ENCODE results near the gene TCEANC2. TPM values are rescaled to one million over a fixed set of nuclear protein-coding genes. Genes with fewer than 3 reads are reported as not detected.
"Not testable (repeated sequence)": the region's sequence is repeated elsewhere in the genome, so short reads cannot be mapped to it uniquely, and the experiment has no call there.

The TCEANC2 gene
- total RNA-seq: 1 to 10 TPM; 4.4 to 5.9 TPM

DNA sequence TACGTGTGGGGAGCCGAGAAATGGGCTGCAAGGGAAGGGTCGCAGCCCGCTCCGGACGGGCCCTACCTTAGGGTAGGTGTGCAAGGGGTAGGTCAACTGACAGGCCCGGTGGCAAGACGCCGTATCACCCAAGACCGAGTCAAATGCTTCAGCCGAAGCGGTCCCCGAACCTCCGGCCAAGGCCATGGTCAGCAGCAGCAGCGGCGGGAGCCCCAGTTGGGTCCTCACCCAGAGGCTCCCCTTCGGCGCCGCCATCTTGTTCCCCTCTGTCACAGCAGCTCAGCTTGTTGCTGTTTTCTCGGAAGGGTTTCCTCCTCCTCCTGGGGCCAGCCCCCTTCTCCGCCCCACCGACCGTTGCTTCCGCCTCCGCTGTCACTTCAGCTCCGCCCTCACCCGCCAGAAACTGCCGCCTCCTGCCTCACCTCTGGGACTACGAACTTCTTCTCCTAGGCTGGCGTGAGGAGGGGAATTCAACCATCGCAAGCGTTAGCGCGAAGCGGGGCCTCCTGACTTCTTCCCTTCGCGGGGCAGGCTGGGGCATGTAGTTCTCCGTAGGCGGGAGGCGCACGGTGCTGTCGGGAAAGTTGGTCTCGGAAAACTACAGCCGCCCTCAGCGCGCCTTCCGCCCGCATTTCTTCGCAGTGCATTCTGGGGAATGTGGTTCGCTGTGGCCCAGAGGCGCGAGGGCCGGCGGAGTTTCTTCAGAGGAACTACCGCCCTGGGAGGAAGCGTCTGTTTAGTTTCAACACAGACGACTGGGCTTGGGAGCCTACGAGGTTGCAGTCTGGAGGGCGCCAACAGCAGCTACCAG lies at the start of gene TCEANC2, which contains the start of gene TMEM59:
Gene TCEANC2 (plus strand): TSS at position 675 of the 811 bp plus-strand sequence. CDS start 815 bp downstream, outside the sequence.
Gene TMEM59 (minus strand): TSS at position 271 of the 811 bp plus-strand sequence. CDS start 16 bp downstream, at position 255.
- DNase-seq: peak; percentile 99
- peaks cover 19% of the 10 kb centered on the region for H3K4me1 ChIP-seq
- peak within 1 kb of the TSS; percentile 92 to 95 for H3K9ac ChIP-seq (ENCODE audit: low read depth in 2 of 2, low read length in 2 of 2)
- H3K36me3 ChIP-seq: no peaks in the 10 kb centered on the region
- peak within 1 kb of the TSS; percentile 71 for H3K4me3 ChIP-seq
- peak within 1 kb of the TSS; percentile 96 for H3K27ac ChIP-seq
- TF ChIP-seq, protein P1, sequence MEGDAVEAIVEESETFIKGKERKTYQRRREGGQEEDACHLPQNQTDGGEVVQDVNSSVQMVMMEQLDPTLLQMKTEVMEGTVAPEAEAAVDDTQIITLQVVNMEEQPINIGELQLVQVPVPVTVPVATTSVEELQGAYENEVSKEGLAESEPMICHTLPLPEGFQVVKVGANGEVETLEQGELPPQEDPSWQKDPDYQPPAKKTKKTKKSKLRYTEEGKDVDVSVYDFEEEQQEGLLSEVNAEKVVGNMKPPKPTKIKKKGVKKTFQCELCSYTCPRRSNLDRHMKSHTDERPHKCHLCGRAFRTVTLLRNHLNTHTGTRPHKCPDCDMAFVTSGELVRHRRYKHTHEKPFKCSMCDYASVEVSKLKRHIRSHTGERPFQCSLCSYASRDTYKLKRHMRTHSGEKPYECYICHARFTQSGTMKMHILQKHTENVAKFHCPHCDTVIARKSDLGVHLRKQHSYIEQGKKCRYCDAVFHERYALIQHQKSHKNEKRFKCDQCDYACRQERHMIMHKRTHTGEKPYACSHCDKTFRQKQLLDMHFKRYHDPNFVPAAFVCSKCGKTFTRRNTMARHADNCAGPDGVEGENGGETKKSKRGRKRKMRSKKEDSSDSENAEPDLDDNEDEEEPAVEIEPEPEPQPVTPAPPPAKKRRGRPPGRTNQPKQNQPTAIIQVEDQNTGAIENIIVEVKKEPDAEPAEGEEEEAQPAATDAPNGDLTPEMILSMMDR (IDR thresholded peaks at IDR 0.05): no peak
- intact Hi-C loops (cut with DNase I): no loop called here
- H3K9me3 ChIP-seq: no peaks in the 10 kb centered on the region
- H3K27me3 ChIP-seq: no peaks in the 10 kb centered on the region

DNA sequence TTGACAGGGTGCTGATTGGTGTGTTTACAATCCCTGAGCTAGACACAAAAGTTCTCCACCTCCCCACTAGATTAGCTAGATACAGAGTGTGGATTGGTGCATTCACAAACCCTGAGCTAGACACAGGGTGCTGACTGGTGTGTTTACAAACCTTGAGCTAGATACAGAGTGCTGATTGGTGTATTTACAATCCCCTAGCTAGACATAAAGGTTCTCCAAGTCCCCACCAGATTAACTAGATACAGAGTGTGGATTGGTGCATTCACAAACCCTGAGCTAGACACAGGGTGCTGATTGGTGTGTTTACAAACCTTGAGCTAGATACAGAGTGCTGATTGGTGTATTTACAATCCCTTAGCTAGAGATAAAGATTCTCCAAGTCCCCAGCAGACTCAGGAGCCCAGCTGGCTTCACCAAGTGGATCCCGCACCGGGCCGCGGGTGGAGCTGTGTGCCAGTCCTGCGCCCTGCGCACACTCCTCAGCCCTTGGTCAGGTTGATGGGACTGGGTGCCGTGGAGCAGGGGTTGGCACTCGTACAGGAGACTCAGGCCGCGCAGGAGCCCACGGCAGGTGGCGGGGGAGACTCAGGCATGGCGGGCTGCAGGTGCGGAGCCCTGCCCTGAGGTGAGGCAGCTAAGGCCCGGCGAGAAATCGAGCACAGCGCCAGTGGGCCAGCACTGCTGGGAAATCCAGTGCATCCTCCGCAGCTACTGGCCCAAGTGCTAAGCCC lies 49.5 kb upstream of the TCEANC2 start:
- H3K27me3 ChIP-seq; intact Hi-C loops (cut with DNase I); H3K9me3 ChIP-seq; H3K27ac ChIP-seq; DNase-seq; H3K4me3 ChIP-seq; H3K36me3 ChIP-seq; H3K9ac ChIP-seq (ENCODE audit: low read depth in 2 of 2, low read length in 2 of 2); H3K4me1 ChIP-seq: not testable (repeated sequence)

DNA sequence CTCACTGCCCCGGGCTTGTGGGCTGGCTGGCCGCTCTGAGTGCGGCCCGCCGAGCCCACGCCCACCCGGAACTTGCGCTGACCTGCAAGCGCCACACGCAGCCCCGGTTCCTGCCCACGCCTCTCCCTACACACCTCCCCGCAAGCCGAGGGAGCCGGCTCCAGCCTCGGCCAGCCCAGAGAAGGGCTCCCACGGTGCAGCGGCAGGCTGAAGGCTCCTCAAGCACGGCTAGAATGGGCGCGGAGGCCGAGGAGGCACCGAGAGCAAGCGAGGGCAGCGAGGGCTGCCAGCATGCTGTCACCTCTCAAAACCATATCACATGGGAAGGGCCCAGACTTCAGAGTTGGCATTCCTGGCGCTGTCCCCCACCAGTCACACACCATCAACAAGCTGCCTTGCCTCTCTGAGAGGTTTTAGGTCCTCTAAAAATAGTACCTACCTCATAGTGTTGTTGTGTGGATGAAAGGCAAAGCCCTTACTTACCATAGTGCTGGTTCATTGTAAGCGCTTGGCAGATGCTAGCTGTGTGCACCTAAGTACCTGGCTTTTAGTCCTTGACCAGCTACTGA lies 48.8 kb upstream of the TCEANC2 start:
- no peaks in the 10 kb centered on the region for H3K9me3 ChIP-seq
- no peak for DNase-seq
- no peaks in the 10 kb centered on the region for H3K27me3 ChIP-seq
- intact Hi-C loops (cut with DNase I): no loop called here
- no peak overlapping the region for H3K27ac ChIP-seq
- TF ChIP-seq, protein P1 (IDR thresholded peaks at IDR 0.05): no peak
- no peak overlapping the region for H3K4me3 ChIP-seq
- H3K4me1 ChIP-seq: no peaks in the 10 kb centered on the region
- H3K9ac ChIP-seq (ENCODE audit: low read depth in 2 of 2, low read length in 2 of 2): no peak overlapping the region
- no peaks in the 10 kb centered on the region for H3K36me3 ChIP-seq

DNA sequence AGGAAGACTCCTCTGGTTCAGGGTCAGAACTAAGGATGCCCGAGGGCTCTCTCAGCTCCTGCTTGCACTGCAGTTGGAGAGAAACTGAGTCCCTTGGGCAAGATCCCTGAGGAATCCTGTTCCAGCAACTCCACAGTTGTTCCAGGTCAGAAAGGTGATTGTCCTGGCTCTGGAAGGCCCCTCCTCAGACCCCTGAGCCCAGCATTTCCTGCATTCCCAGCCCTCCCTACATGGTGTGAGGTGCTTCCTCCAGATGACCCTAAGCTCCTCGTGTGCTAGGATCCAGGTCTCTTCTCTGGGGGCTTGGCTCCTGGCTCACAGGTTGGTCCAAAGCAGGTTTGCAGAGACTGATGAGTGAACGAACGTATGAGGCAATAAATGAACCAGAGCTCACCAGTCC lies 46.9 kb upstream of the TCEANC2 start:
- Histone ChIP-seq H3K4me1 (no peaks in the 10 kb centered on the region), H3K27ac (no peak overlapping the region), H3K9ac (ENCODE audit: low read depth in 2 of 2, low read length in 2 of 2) (no peak overlapping the region), H3K4me3 (no peak overlapping the region), H3K36me3 (no peaks in the 10 kb centered on the region), H3K27me3 (no peaks in the 10 kb centered on the region), H3K9me3 (no peaks in the 10 kb centered on the region)
- intact Hi-C loops (cut with DNase I): no loop called here
- TF ChIP-seq, protein P1 (IDR thresholded peaks at IDR 0.05): no peak
- DNase-seq: no peak

DNA sequence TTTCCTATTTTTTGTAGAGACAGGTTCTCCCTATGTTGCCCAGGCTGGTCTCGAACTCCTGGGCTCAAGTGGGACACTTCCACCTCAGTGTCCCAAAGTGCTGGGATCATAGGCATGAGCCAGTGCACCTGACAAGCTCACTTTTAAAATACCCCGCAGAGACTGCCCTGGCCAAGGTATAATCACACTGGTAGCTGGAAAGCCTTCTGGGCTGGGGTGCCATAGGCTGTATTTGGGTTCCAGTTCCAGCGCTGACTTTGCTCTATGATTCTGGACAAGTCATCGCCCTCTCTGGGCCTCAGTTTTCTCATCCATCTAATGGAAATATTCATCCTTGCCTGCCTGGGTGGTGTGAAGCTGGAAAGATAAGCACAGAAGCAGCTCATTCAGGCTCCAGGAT lies 45.8 kb upstream of the TCEANC2 start:
- H3K27me3 ChIP-seq: no peaks in the 10 kb centered on the region
- no peak overlapping the region for H3K9ac ChIP-seq (ENCODE audit: low read depth in 2 of 2, low read length in 2 of 2)
- TF ChIP-seq, protein P1 (IDR thresholded peaks at IDR 0.05): no peak
- H3K4me1 ChIP-seq: no peaks in the 10 kb centered on the region
- H3K36me3 ChIP-seq: no peaks in the 10 kb centered on the region
- no peaks in the 10 kb centered on the region for H3K9me3 ChIP-seq
- no peak for DNase-seq
- H3K27ac ChIP-seq: no peak overlapping the region
- intact Hi-C loops (cut with DNase I): no loop called here
- H3K4me3 ChIP-seq: no peak overlapping the region

All from colonic mucosa (tissue), 4 donors.